OCI-LY3 (cell line): ENCODE results near the gene SPDYE16.
"Not testable (repeated sequence)": the region's sequence is repeated elsewhere in the genome, so short reads cannot be mapped to it uniquely, and the experiment has no call there.

ENCODE experiments used
- H2AFZ ChIP-seq: fragments of 200-600, 300-600 bp; shearing (Covaris generic); 2 replicates; pipeline ENCODE4 v1.6.0; 2014; ENCODE audit warnings: antibody characterized with exemption, low read depth, low read length
- H3K27ac ChIP-seq: fragments of 200-600, 300-600 bp; sonication (generic); 2 replicates; pipeline ENCODE4 v1.5.1; 2014; ENCODE audit warnings: mild to moderate bottlenecking, low read length, moderate library complexity, mixed read lengths
- H3K27me3 ChIP-seq: fragments of 200-600, 300-600 bp; sonication (generic); 2 replicates; pipeline ENCODE4 v1.6.1; 2014; ENCODE audit warnings: low read depth, low read length, mixed read lengths
- H3K36me3 ChIP-seq: fragments of 200-600, 300-600 bp; sonication (generic); replicated peaks from 2 replicates; pipeline ENCODE3; 2014; ENCODE audit warnings: low read depth, low read length, mixed read lengths
- H3K4me1 ChIP-seq: fragments of 300-600, 200-600 bp; sonication (generic); 2 replicates; pipeline ENCODE4 v1.6.1; 2014; ENCODE audit warnings: low read length, mixed read lengths
- H3K4me2 ChIP-seq: fragments of 200-600, 300-600 bp; sonication (generic); 2 replicates; pipeline ENCODE4 v1.6.1; 2014; ENCODE audit warnings: low read length, mixed read lengths
- H3K4me3 ChIP-seq: fragments of 300-600, 200-600 bp; sonication (generic); 2 replicates; pipeline ENCODE4 v1.5.1; 2014; ENCODE audit warnings: antibody characterized with exemption, mild to moderate bottlenecking, low read length, moderate library complexity
- H3K79me2 ChIP-seq: fragments of 300-600, 200-600 bp; shearing (Covaris generic); 2 replicates; pipeline ENCODE4 v1.6.1; 2014; ENCODE audit warnings: mild to moderate bottlenecking, low read length, mixed read lengths
- H3K9ac ChIP-seq: fragments of 300-600, 200-600 bp; shearing (Covaris generic); 2 replicates; pipeline ENCODE4 v1.6.0; 2014; ENCODE audit warnings: mild to moderate bottlenecking, low read length, moderate library complexity
- H3K9me3 ChIP-seq: fragments of 200-600, 300-600 bp; shearing (Covaris generic); 2 replicates; pipeline ENCODE4 v1.6.1; 2014; ENCODE audit warnings: low read length, mixed read lengths; ENCODE audit not compliant: insufficient read depth
- H4K20me1 ChIP-seq: fragments of 200-600, 300-600 bp; sonication (generic); 2 replicates; pipeline ENCODE4 v1.6.1; 2016; ENCODE audit warnings: low read length, mixed read lengths; ENCODE audit not compliant: insufficient read depth

The SPDYE16 gene

GRCh38 chr7:76502836-76503235 is 40.3 kb downstream of the SPDYE16 start:
- not testable (repeated sequence) for H3K36me3 ChIP-seq, H3K27ac ChIP-seq, H3K4me3 ChIP-seq, H3K27me3 ChIP-seq, H3K9ac ChIP-seq, H3K9me3 ChIP-seq, H3K4me2 ChIP-seq, H4K20me1 ChIP-seq, H3K79me2 ChIP-seq, H2AFZ ChIP-seq, H3K4me1 ChIP-seq

- H3K79me2 ChIP-seq, H4K20me1 ChIP-seq, H3K27me3 ChIP-seq, H2AFZ ChIP-seq, H3K4me3 ChIP-seq, H3K36me3 ChIP-seq, H3K27ac ChIP-seq, H3K9me3 ChIP-seq, H3K4me2 ChIP-seq, H3K9ac ChIP-seq, H3K4me1 ChIP-seq: not testable (repeated sequence)
Measured at GRCh38 chr7:76502224-76502623, 40.9 kb downstream of the SPDYE16 start.

GRCh38 chr7:76499924-76500241 is 43.2 kb downstream of the SPDYE16 start:
- not testable (repeated sequence) for H3K4me2 ChIP-seq, H2AFZ ChIP-seq, H3K4me3 ChIP-seq, H4K20me1 ChIP-seq, H3K4me1 ChIP-seq, H3K9me3 ChIP-seq, H3K27me3 ChIP-seq, H3K36me3 ChIP-seq, H3K9ac ChIP-seq, H3K27ac ChIP-seq, H3K79me2 ChIP-seq

- not testable (repeated sequence) for H3K27me3 ChIP-seq, H4K20me1 ChIP-seq, H3K36me3 ChIP-seq, H3K4me1 ChIP-seq, H3K9me3 ChIP-seq, H3K27ac ChIP-seq, H2AFZ ChIP-seq, H3K4me3 ChIP-seq, H3K79me2 ChIP-seq, H3K9ac ChIP-seq, H3K4me2 ChIP-seq
Measured at GRCh38 chr7:76499201-76499923, 43.7 kb downstream of the SPDYE16 start.

- H3K36me3 ChIP-seq, H3K4me2 ChIP-seq, H3K27me3 ChIP-seq, H3K27ac ChIP-seq, H3K4me1 ChIP-seq, H3K9ac ChIP-seq, H3K9me3 ChIP-seq, H2AFZ ChIP-seq, H3K79me2 ChIP-seq, H4K20me1 ChIP-seq, H3K4me3 ChIP-seq: not testable (repeated sequence)
Measured at GRCh38 chr7:76498583-76499200, 44.4 kb downstream of the SPDYE16 start.

- not testable (repeated sequence) for H3K4me1 ChIP-seq, H3K27me3 ChIP-seq, H3K4me3 ChIP-seq, H4K20me1 ChIP-seq, H3K79me2 ChIP-seq, H3K4me2 ChIP-seq, H2AFZ ChIP-seq, H3K36me3 ChIP-seq, H3K9ac ChIP-seq, H3K9me3 ChIP-seq, H3K27ac ChIP-seq
Measured at GRCh38 chr7:76497918-76498582, 45.0 kb downstream of the SPDYE16 start.

GRCh38 chr7:76495717-76496116 is 47.4 kb downstream of the SPDYE16 start:
- not testable (repeated sequence) for H2AFZ ChIP-seq, H3K4me2 ChIP-seq, H3K9me3 ChIP-seq, H3K4me1 ChIP-seq, H3K9ac ChIP-seq, H4K20me1 ChIP-seq, H3K36me3 ChIP-seq, H3K4me3 ChIP-seq, H3K27ac ChIP-seq, H3K27me3 ChIP-seq, H3K79me2 ChIP-seq

- not testable (repeated sequence) for H3K9me3 ChIP-seq, H3K27ac ChIP-seq, H3K4me2 ChIP-seq
Measured at GRCh38 chr7:76492139-76492538, 51.0 kb downstream of the SPDYE16 start.

GRCh38 chr7:76487969-76488368 is 55.1 kb downstream of the SPDYE16 start:
- H3K4me3 ChIP-seq, H2AFZ ChIP-seq, H4K20me1 ChIP-seq, H3K27me3 ChIP-seq, H3K9ac ChIP-seq, H3K9me3 ChIP-seq, H3K4me2 ChIP-seq, H3K79me2 ChIP-seq, H3K36me3 ChIP-seq, H3K4me1 ChIP-seq, H3K27ac ChIP-seq: not testable (repeated sequence)

More at GRCh38 chr7:76492139-76492538, 51.0 kb downstream of the SPDYE16 start:
- not testable (repeated sequence) for H2AFZ ChIP-seq, H3K4me1 ChIP-seq, H3K27me3 ChIP-seq, H3K36me3 ChIP-seq, H3K9ac ChIP-seq, H3K4me3 ChIP-seq, H3K79me2 ChIP-seq, H4K20me1 ChIP-seq
